ENCODE measurements around the gene ECI2.
"Not testable (repeated sequence)": the region's sequence is repeated elsewhere in the genome, so short reads cannot be mapped to it uniquely, and the experiment has no call there.

Gene ECI2

DNA sequence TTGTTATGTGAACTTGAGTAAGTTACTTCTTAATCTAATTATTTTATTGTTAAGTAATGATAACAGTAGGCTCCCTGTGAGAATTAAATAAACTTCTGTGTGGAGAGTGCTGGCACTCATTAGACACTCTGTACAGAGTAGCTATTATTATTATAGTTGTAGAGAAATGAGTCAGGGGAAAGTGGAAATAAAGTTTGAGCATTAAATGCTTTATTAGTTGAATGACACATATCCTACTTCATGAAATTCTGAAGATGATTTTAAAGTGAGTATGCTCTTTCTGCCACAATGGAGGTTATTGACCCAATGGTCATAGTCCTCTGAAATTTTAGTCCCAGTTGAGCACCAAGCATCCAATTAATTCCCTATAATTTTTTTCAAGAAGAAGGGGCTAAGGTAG, 5.9 kb downstream of the ECI2 start:
- ATAC-seq (ENCODE audit: low read depth) (no peak), DNase-seq (ENCODE audit: low spot score in 2 of 2) (no peak)
- Mint-ChIP-seq H3K36me3 (peaks cover 54% of the 10 kb centered on the region), H3K27me3 (no peaks in the 10 kb centered on the region), H3K27ac (no peak overlapping the region), H3K4me3 (no peak overlapping the region), H3K4me1 (peaks cover 10% of the 10 kb centered on the region), H3K9me3 (peaks cover 1% of the 10 kb centered on the region)

DNA sequence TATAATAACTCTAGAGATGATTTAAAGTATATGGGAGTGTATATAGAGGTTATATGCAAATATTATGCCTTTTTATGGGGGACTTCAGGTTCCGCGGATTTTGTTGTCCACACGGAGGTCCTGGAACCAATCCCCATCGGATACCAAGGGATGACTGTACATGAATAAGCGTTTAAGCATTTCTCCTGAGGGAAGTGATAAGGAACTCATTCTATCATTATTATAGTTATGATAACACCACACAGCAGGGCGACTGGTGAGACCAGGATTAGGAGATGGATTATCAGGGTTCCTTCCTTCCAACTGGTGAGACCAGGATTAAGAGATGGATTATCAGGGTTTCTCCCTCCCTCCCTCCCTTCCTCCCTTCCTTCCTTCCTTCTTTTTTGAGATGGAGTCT, 6.6 kb downstream of the ECI2 start:
- Mint-ChIP-seq H3K27ac (no peak overlapping the region), H3K4me3 (no peak overlapping the region), H3K4me1 (peaks cover 4% of the 10 kb centered on the region), H3K9me3 (peaks cover 1% of the 10 kb centered on the region), H3K27me3 (no peaks in the 10 kb centered on the region), H3K36me3 (peaks cover 54% of the 10 kb centered on the region)
- no peak for ATAC-seq (ENCODE audit: low read depth)
- DNase-seq (ENCODE audit: low spot score in 2 of 2), result no peak

DNA sequence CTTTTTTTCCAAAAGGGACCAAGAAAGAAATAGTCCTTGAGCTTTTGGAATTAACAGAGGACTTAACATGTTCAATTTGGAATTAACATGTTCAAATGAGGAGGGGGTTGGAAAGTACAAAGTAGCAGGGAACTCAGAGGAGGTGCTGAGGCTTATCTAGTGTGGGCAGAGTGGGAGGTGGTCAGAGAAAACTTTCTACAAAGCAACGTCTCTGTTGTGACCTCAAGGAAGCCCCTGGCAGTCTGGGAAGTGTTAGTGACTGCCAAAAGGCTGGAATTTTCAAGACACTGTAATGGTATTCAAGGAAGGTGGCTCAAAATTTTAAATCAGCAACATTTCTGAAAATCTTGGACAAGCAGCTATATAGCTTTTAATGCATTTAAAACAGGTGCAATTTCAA, 7.3 kb downstream of the ECI2 start:
- H3K9me3 Mint-ChIP-seq, result no peaks in the 10 kb centered on the region

GRCh38 chr6:4125933-4126864, 9.2 kb downstream of the ECI2 start:
- H3K27ac Mint-ChIP-seq, result no peak overlapping the region

More for the DNA sequence above, 7.3 kb downstream of the ECI2 start:
- no peaks in the 10 kb centered on the region for H3K4me1 Mint-ChIP-seq
- H3K27ac Mint-ChIP-seq, result no peak overlapping the region
- peaks cover 50% of the 10 kb centered on the region for H3K36me3 Mint-ChIP-seq
- DNase-seq (ENCODE audit: low spot score in 2 of 2), result no peak
- no peak overlapping the region for H3K4me3 Mint-ChIP-seq
- H3K27me3 Mint-ChIP-seq, result no peaks in the 10 kb centered on the region
- no peak for ATAC-seq (ENCODE audit: low read depth)

GRCh38 chr6:4125500-4125899, 9.9 kb downstream of the ECI2 start:
- ATAC-seq (ENCODE audit: low read depth) (no peak), DNase-seq (ENCODE audit: low spot score in 2 of 2) (no peak)
- peaks cover 49% of the 10 kb centered on the region for H3K36me3 Mint-ChIP-seq
- H3K27ac Mint-ChIP-seq, result no peak overlapping the region
- peaks cover 2% of the 10 kb centered on the region for H3K9me3 Mint-ChIP-seq
- H3K4me1 Mint-ChIP-seq, result no peaks in the 10 kb centered on the region
- H3K27me3 Mint-ChIP-seq, result no peaks in the 10 kb centered on the region
- H3K4me3 Mint-ChIP-seq, result no peak overlapping the region

More at GRCh38 chr6:4125933-4126864, 9.2 kb downstream of the ECI2 start:
- ATAC-seq (ENCODE audit: low read depth) (no peak), DNase-seq (ENCODE audit: low spot score in 2 of 2) (no peak)
- no peaks in the 10 kb centered on the region for H3K27me3 Mint-ChIP-seq
- H3K9me3 Mint-ChIP-seq, result peaks cover 2% of the 10 kb centered on the region
- H3K36me3 Mint-ChIP-seq, result peaks cover 45% of the 10 kb centered on the region
- H3K4me1 Mint-ChIP-seq, result no peaks in the 10 kb centered on the region
- H3K4me3 Mint-ChIP-seq, result no peak overlapping the region

DNA sequence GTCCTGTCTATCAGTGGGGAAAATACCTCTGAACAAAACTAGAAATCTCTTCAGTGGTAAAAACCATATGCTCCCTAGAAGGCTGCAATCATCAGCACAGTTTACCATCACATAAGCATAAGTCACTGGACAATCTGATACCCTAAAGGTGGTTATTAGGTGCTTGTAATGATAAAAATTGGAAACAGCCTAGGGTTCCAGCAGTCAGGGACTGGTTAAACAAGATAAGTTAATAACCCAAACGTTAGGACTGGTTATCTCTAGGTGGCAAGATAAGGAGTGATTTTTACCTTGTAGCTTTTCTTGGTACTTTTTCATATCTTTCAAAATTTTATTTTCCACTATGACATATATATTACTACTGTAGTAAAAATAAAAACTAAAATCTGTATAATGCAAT, 11.0 kb downstream of the ECI2 start:
- Mint-ChIP-seq H3K4me1 (no peaks in the 10 kb centered on the region), H3K4me3 (no peak overlapping the region), H3K9me3 (peaks cover 2% of the 10 kb centered on the region), H3K27ac (no peak overlapping the region), H3K36me3 (peaks cover 50% of the 10 kb centered on the region), H3K27me3 (no peaks in the 10 kb centered on the region)
- no peak for DNase-seq (ENCODE audit: low spot score in 2 of 2)
- ATAC-seq (ENCODE audit: low read depth), result no peak

- H3K27ac Mint-ChIP-seq, result no peak overlapping the region
- H3K27me3 Mint-ChIP-seq, result peaks cover 1% of the 10 kb centered on the region
- DNase-seq (ENCODE audit: low spot score in 2 of 2), result no peak
- H3K4me1 Mint-ChIP-seq, result no peaks in the 10 kb centered on the region
- H3K36me3 Mint-ChIP-seq, result peaks cover 47% of the 10 kb centered on the region
- H3K4me3 Mint-ChIP-seq, result no peak overlapping the region
- ATAC-seq (ENCODE audit: low read depth), result no peak
- peaks cover 15% of the 10 kb centered on the region for H3K9me3 Mint-ChIP-seq
Observed at GRCh38 chr6:4115741-4116140, 19.6 kb downstream of the ECI2 start.

- Mint-ChIP-seq H3K36me3 (peaks cover 39% of the 10 kb centered on the region), H3K9me3 (peaks cover 15% of the 10 kb centered on the region), H3K27ac (no peak overlapping the region), H3K4me3 (no peak overlapping the region), H3K27me3 (peaks cover 1% of the 10 kb centered on the region), H3K4me1 (no peaks in the 10 kb centered on the region)
- no peak for DNase-seq (ENCODE audit: low spot score in 2 of 2)
- no peak for ATAC-seq (ENCODE audit: low read depth)
Observed at GRCh38 chr6:4114123-4114522, 21.3 kb downstream of the ECI2 start.

GRCh38 chr6:4113649-4114048, 21.7 kb downstream of the ECI2 start:
- ATAC-seq (ENCODE audit: low read depth) (no peak), DNase-seq (ENCODE audit: low spot score in 2 of 2) (no peak)
- no peak overlapping the region for H3K27ac Mint-ChIP-seq
- peaks cover 15% of the 10 kb centered on the region for H3K9me3 Mint-ChIP-seq
- H3K36me3 Mint-ChIP-seq, result peaks cover 39% of the 10 kb centered on the region
- H3K4me1 Mint-ChIP-seq, result no peaks in the 10 kb centered on the region
- no peak overlapping the region for H3K4me3 Mint-ChIP-seq
- H3K27me3 Mint-ChIP-seq, result peaks cover 1% of the 10 kb centered on the region

- Mint-ChIP-seq H3K36me3 (peaks cover 32% of the 10 kb centered on the region), H3K27me3 (peaks cover 1% of the 10 kb centered on the region), H3K4me1 (no peaks in the 10 kb centered on the region), H3K4me3 (no peak overlapping the region), H3K27ac (no peak overlapping the region), H3K9me3 (peaks cover 15% of the 10 kb centered on the region)
- DNase-seq (ENCODE audit: low spot score in 2 of 2), result no peak
- no peak for ATAC-seq (ENCODE audit: low read depth)
Observed at GRCh38 chr6:4112366-4112765, 23.0 kb downstream of the ECI2 start.

DNA sequence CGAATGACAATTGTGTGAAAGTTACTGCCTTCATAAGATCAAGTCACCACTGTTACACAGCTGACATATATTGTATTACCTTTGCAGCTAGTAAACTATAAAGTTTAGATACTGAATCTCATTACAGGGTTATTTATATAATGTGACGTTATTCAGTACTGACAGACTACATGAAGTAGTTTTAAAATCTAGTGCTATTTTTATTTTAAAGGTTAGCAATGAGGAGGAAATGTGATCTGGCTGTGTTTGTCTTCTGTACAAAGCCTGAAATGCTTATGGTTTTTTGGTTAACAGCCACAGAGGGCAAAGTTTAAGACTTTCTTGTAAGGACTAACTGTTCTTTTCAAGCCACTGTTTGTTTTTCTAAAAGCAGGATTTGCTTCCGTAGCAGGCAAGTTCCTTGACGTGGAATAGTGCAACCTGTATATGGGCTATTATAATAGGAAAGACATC, 26.0 kb downstream of the ECI2 start:
- not testable (repeated sequence) for DNase-seq (ENCODE audit: low spot score in 2 of 2); H3K4me3 Mint-ChIP-seq; H3K27me3 Mint-ChIP-seq; H3K27ac Mint-ChIP-seq; H3K36me3 Mint-ChIP-seq; ATAC-seq (ENCODE audit: low read depth); H3K4me1 Mint-ChIP-seq
- H3K9me3 Mint-ChIP-seq, result peaks cover 13% of the 10 kb centered on the region

- Mint-ChIP-seq H3K4me3 (no peak overlapping the region), H3K27ac (no peak overlapping the region), H3K27me3 (peaks cover 3% of the 10 kb centered on the region), H3K36me3 (peaks cover 6% of the 10 kb centered on the region), H3K4me1 (no peaks in the 10 kb centered on the region), H3K9me3 (peaks cover 9% of the 10 kb centered on the region)
- ATAC-seq (ENCODE audit: low read depth) (no peak), DNase-seq (ENCODE audit: low spot score in 2 of 2) (no peak)
Observed at GRCh38 chr6:4108561-4109093, 26.7 kb downstream of the ECI2 start.

DNA sequence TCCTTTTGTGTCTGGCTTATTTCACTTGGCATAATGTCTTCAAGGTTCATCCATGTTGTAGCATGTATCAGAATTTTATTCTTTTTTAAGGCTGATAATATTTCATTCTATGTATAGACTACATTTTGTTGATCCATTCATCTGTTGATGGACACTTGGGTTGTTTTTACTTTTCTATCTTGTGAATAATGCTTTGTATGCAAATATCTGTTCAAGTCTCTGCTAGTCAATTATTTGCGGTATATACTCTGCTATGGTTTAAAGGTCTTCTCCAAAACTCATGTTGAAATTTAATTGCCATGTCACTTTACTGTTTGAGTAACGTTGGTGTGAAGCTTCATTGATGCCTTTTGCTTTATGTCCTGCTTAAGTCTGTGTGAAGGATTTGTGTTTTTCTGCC, 27.5 kb downstream of the ECI2 start:
- H3K36me3 Mint-ChIP-seq, result peaks cover 4% of the 10 kb centered on the region
- H3K4me3 Mint-ChIP-seq, result no peak overlapping the region
- no peak for ATAC-seq (ENCODE audit: low read depth)
- DNase-seq (ENCODE audit: low spot score in 2 of 2), result no peak
- no peaks in the 10 kb centered on the region for H3K4me1 Mint-ChIP-seq
- H3K9me3 Mint-ChIP-seq, result peaks cover 7% of the 10 kb centered on the region
- no peak overlapping the region for H3K27ac Mint-ChIP-seq
- H3K27me3 Mint-ChIP-seq, result peaks cover 3% of the 10 kb centered on the region

DNA sequence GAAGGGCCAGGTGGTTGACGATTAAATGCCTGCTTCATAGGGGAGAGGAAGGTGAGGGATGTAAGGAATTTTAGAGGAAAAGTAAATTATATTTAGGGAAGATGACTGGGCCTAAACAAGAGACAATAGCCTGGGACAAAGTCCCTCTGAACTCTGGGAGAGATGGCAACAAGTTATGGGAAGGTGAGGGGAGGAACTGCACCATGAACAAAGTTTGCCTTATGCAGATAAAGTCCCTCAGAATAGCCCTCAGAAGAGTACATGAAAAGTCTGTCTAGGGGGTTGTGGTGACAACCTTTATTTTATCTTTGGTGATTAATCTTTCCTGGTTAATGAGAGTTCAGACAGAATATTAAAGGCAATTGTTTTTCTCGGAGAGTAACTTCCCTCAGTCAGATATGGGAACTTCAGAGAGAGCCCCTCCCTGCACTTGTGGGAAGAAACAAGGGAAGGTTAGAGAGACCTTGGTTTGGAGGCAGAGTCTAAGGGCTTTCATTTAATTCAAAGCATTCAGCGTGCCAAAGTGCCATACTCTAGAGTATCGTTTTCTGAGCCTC, 29.3 kb downstream of the ECI2 start:
- Mint-ChIP-seq H3K27ac (no peak overlapping the region), H3K36me3 (no peaks in the 10 kb centered on the region), H3K4me1 (no peaks in the 10 kb centered on the region), H3K27me3 (peaks cover 2% of the 10 kb centered on the region), H3K4me3 (no peak overlapping the region), H3K9me3 (no peaks in the 10 kb centered on the region)
- ATAC-seq (ENCODE audit: low read depth) (no peak), DNase-seq (ENCODE audit: low spot score in 2 of 2) (no peak)

All from memory B cell (primary cell).